ENCODE data around the gene DTX1.
A peak's percentile ranks its signal among the peaks of the same experiment; 100 is the strongest.

The DTX1 gene

GRCh38 chr12:113055594-113056380 lies 743 bp upstream of the DTX1 start:
- no peak for DNase-seq

GRCh38 chr12:113056381-113056630 lies 224 bp upstream of the DTX1 start:
- no peak for DNase-seq

GRCh38 chr12:113057565-113058485 lies 1.3 kb downstream of the DTX1 start:
- no peak for DNase-seq

GRCh38 chr12:113058553-113058952 lies 2.0 kb downstream of the DTX1 start:
- DNase-seq = no peak

- no peak for DNase-seq
Observed at GRCh38 chr12:113059071-113059595, 2.6 kb downstream of the DTX1 start.

- DNase-seq = no peak
Observed at GRCh38 chr12:113060336-113060960, 3.9 kb downstream of the DTX1 start.

GRCh38 chr12:113061061-113061694 lies 4.6 kb downstream of the DTX1 start:
- no peak for DNase-seq

GRCh38 chr12:113062502-113063395 lies 6.2 kb downstream of the DTX1 start:
- DNase-seq = no peak

GRCh38 chr12:113063396-113064350 lies 7.1 kb downstream of the DTX1 start:
- no peak for DNase-seq

GRCh38 chr12:113064395-113065125 lies 8.0 kb downstream of the DTX1 start:
- no peak for DNase-seq

- peak; percentile 33 for DNase-seq
Observed at GRCh38 chr12:113065126-113066007, 8.8 kb downstream of the DTX1 start.

GRCh38 chr12:113066813-113067400 lies 10.4 kb downstream of the DTX1 start:
- no peak for DNase-seq

GRCh38 chr12:113067987-113068935 lies 11.7 kb downstream of the DTX1 start:
- no peak for DNase-seq

GRCh38 chr12:113069149-113069548 lies 12.6 kb downstream of the DTX1 start:
- no peak for DNase-seq

- no peak for DNase-seq
Observed at GRCh38 chr12:113069751-113070116, 13.2 kb downstream of the DTX1 start.

GRCh38 chr12:113070117-113070906 lies 13.8 kb downstream of the DTX1 start:
- DNase-seq = no peak

Measured in NCI-H1417 treated with DMSO at 0.1 percent for 48 hours (cell line).